HUDEP-2 (cell line): ENCODE results near the gene HOXC9.

Experiments used
- DNase-seq, 76 experiments: peaks; one replicate each; lab custom pipeline; 2025; ENCODE audit not compliant: unreplicated experiment in 76 of 76; lab: John Stamatoyannopoulos, UW

HOXC9 gene

GRCh38 chr12:53963005-53963404, 37.0 kb upstream of the HOXC9 start:
- DNase-seq = no peak

DNA sequence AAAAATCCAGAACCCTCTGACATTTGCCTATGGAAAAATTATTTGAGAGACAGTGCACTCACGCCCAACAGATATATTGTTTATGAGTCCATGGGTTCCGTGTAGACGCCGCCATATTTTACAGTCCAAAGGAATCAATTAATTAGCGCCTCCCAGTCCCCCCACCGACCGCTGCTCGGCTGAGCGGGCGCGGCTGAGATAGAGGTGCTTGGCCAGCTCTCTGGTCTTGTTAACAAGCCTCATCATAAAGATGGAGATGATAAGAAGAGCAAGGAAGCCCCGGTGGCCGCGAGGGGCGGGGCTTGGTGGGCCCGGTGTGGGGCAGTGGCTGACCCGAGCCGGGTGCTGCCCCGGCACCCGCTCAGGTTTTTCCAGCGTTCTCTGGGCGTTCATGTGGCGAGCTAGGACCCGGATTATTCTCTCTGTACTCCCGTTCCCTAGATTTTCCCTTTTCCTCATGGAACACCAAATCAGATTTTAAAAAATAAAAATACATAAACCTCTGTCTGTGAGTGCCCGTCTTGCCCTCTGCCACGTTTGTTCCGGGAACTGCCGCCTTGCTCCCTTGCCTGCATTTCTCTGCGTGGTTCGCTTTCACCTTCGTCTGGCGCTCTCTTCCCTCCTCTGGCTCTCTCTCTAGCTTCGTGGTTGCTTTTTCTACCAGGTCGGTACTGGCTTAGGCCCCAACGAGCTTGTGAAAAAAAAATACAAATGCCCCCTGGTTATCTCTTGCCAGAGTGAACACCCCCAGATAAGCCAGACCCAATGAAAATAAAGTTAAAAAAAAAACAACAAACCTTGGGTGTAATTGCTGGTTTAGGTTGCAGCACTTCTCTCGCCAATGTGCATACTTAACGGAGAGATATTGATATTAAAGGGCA, 36.3 kb upstream of the HOXC9 start:
- DNase-seq = no peak

DNA sequence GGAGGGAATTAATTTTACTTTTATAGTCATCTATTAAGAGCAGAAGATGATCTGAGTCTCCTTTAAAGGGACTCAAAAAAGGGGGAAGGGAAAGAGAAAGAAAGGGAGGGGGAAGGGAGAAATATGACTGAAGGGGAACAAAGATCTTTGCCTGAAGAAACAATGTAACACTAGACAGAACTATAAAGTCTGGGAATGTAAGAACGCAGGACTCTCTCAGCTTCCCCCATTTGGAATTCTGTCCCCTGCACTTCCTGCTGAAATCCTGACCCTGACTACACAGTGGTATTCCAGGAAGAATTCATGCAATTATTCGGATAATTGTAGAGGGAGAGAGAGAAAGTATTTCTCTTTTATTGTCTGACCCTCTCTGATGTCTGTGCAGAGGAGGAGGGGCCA, 35.6 kb upstream of the HOXC9 start:
- no peak for DNase-seq

GRCh38 chr12:53965281-53966084, 34.5 kb upstream of the HOXC9 start:
- DNase-seq = no peak

- no peak for DNase-seq
These were observed 33.9 kb upstream of the HOXC9 start for GRCh38 chr12:53966085-53966384.

- DNase-seq = no peak
These were observed 33.4 kb upstream of the HOXC9 start for GRCh38 chr12:53966385-53967133.

- no peak for DNase-seq
These were observed 32.5 kb upstream of the HOXC9 start for GRCh38 chr12:53967421-53967925.

DNA sequence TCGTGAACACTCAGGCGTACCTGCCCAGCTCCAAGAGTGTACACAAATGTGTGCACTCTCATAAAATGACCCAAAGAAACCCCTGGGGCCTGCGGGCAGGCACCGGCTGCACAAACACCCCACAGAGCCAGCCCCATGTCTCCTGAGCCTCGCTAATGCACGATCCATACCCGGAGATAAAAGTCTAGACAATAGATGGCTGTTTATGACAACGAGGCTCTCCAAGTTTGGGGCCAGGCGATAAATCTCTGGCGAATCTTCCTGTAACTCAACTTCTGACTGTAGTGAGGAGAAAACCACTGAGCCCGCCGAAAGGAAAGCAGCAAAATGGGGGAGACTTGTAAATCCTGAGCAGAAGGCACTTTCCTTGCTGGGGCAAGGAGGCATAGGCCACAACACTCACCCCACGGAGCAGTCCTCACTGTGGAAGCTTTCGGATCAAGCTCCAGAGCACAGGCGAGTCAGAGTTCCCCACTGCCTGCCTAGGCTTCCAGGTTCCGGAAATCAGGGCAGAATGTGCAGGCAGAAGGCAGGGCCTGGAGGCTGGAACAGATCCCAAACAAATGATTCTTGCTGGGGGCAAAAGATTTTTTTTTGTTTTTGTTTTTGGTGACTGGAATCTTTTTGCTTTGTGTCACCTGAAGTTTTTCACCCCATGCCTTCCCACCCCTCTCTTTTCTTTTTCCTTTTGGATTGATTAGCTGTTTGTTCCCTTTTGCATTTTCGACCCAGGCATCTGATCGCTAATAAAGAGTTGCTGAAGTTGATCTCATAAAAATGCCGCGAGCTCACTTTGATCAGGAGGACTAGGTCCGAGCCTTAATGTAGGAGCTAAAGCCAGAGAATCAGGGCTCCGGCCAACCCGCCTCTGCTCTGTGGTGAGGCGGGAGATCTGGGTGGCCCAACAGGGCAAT, 31.5 kb upstream of the HOXC9 start:
- no peak for DNase-seq

- no peak for DNase-seq
These were observed 30.2 kb upstream of the HOXC9 start for GRCh38 chr12:53969588-53970259.

- no peak for DNase-seq
These were observed 29.5 kb upstream of the HOXC9 start for GRCh38 chr12:53970451-53970850.

DNA sequence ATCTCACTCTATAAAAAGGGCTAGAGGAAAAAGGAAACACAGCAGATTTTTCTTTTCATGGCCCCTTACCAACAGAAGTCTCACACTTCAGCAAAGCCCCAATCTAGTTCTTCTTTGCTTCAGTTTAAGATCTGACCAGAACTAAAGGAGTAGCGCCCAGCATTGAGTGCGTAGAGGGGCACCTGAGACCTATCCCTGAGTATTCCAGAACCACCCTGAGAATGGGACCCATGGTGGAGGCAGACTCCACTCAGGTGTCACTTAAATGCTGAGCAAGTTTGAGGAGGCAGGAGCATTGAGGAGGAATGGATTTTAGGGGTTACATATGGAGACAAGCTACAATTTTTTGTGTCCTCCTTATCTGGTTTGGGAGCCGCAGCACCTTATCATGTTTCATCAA, 28.8 kb upstream of the HOXC9 start:
- no peak for DNase-seq

- no peak for DNase-seq
These were observed 28.3 kb upstream of the HOXC9 start for GRCh38 chr12:53971686-53972085.

GRCh38 chr12:53972152-53972702, 27.7 kb upstream of the HOXC9 start:
- DNase-seq = no peak

DNA sequence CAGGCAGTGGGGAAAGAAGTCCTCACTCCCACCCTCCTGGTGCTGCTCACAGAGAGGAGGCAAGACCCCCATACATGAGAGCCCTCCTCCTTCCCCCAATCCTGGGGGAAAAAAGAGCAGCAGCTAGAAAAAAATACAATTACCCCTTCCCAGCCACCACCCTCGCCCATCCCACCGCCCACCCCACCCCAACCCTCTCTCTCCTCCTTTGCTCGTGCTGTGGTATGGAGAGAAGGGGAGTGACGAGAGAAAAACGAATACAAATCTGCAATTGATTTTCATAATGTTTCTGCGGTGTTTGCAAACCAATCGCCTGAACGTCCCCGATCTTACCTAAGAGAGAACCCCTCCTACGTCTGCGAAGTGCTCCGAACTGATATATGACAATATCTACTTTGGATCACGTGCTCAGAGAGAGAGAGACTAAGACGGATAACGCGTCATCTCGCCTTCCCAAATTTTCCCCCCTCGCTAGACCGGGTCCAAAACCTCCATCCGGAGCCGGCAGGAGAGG, 27.2 kb upstream of the HOXC9 start, which contains the start of gene HOXC11:
HOXC11 (plus strand) TSS at position 405 of the 514 bp plus-strand sequence. CDS start 116 bp downstream, outside the sequence.
- DNase-seq = no peak

DNA sequence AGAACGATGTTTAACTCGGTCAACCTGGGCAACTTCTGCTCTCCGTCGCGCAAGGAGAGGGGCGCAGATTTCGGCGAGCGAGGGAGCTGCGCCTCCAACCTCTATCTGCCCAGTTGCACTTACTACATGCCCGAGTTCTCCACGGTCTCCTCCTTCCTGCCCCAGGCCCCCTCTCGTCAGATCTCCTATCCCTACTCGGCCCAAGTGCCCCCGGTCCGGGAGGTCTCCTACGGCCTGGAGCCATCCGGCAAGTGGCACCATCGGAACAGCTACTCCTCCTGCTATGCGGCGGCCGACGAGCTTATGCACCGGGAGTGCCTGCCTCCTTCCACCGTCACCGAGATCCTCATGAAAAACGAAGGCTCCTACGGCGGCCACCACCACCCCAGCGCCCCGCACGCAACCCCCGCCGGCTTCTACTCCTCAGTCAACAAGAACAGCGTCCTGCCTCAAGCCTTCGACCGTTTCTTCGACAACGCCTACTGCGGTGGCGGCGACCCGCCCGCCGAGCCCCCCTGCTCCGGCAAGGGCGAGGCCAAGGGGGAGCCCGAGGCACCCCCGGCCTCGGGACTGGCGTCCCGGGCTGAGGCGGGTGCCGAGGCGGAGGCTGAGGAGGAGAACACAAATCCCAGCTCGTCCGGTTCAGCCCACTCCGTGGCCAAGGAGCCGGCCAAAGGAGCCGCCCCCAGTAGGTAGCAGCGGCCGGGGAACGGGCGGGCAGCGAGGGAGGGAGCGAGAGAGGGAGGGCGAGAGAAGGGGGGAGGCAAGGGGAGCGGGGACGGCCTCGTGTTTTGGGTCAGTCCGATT, 26.5 kb upstream of the HOXC9 start:
- no peak for DNase-seq

DNA sequence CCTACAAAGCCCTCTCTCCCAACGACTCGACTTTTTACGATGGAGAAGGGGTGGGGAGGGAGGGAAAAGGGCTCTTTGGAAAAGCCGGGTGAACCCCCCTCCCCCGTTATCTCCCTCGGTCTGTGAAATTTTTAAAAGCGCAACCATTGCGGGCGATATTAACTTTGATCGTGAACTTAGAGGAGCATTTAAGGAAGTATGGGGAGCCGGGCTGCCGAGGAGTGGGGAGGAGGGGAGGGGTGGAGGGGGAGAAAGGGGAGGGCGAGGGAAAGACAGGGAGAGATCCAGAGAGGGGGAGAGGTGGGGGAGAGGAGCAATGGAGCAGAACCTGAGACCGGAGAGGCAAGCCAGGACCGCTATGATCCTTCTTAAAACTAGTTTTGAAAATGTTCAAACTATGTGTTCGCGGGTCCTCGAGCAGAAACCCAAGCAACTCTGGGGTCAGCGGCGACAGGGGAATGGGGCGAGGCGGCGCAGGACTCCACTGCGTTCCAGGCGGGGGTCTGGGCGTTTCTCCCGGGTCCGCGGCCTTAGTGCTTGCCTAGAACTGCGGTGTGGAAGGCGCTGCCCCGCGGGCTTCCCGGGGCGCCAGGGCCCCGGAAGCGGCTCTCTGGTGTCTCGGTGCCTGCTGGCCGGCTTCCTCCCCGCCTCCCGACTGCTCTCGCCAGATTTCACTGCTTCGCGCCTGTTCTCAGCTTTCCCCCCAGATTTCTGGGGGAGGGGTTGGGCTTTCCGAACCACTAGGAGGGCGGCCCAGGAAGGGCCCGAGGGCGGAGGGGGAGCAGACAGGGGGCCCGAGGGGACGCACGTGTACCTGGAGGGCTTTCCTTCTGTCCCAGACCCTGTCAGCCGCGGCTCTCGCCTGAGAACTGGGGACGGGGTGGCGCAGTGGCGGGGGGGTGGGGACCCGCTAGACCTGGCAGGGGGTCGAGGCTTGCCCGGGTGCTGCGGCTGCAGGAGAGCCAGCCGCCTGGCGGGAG, 25.6 kb upstream of the HOXC9 start, which contains the start of gene HOTAIR:
HOTAIR (minus strand) TSS at position 871 of the 980 bp plus-strand sequence.
- DNase-seq = no peak

DNA sequence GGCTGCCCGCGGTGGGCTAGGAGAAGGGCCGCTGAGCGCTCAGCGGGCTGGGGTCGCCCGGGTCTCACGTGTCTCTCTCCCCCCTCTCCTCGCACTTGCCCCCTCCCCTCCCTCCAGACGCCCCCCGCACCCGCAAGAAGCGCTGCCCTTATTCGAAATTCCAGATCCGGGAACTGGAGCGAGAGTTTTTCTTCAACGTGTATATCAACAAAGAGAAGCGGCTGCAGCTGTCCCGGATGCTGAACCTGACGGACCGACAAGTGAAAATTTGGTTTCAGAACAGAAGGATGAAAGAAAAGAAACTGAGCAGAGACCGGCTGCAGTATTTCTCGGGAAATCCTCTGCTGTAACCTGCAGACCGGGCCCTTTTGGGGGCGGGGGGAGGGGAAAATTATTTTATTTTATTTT, 24.9 kb upstream of the HOXC9 start:
- DNase-seq = no peak
